GM23248 (cell line): ENCODE measurements around the gene TMEM17.

Source experiments
- EZH2 ChIP-seq: fragments of 200-600 bp; sonication (generic); IDR thresholded peaks from 2 replicates; pipeline ENCODE4 v1.6.1; 2018; ENCODE audit warnings: antibody characterized with exemption, mild to moderate bottlenecking; ENCODE audit not compliant: insufficient read depth, poor library complexity, severe bottlenecking
- EZH2phosphoT487 ChIP-seq: fragments of 200-600 bp; sonication (generic); IDR thresholded peaks from 2 replicates; pipeline ENCODE4 v1.6.1; 2018; ENCODE audit warnings: antibody characterized with exemption, moderate library complexity, mild to moderate bottlenecking, low read depth; ENCODE audit not compliant: insufficient read depth

DNA sequence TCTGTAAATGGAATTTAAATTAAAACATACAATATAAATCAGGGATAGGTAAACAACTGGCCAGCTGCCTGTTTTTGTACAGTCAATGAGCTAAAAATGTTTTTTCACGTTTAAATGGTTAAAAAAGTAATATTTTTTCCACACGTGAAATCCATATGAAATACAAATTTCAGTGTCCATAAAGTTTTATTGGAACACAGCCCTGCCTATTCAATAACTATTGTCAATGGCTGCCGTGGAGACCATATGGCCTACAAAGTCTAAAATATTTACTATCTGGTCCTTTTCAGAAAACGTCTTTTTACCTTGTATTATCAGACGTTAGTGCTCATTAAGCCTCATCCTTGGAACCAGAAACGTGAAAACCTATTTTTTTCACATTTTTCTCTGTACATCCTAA is 1.3 kb downstream of the TMEM17 start:
- TF ChIP-seq EZH2 (no peak), EZH2phosphoT487 (no peak)
